T-helper 17 cell (primary cell): ENCODE data around the gene GALNT5. TPM values are rescaled to one million over a fixed set of nuclear protein-coding genes. Genes with fewer than 3 reads are reported as not detected.
"Not testable (repeated sequence)": the region's sequence is repeated elsewhere in the genome, so short reads cannot be mapped to it uniquely, and the experiment has no call there.

Source experiments
- ATAC-seq: fragments of 150-1000 bp; cut with Tn5 transposase; 2 replicates; pipeline ENCODE4 v1.10.0; 2021; ENCODE audit warnings: mild to moderate bottlenecking, moderate library complexity
- DNase-seq, 3 donors: peaks; one replicate each; pipeline versions ENCODE4 v3.0.0 to v3.0.0-alpha.2; 2020 to 2021
- H3K9me3 ChIP-seq: one replicate; pipeline ENCODE4 v1.7.0; 2013; ENCODE audit warnings: low read length, mild to moderate bottlenecking; ENCODE audit not compliant: control insufficient read depth, poor library complexity, severe bottlenecking
- H3K27ac Mint-ChIP-seq: one replicate; pipeline ENCODE4 v1.8.0; 2022; ENCODE audit warnings: mild to moderate bottlenecking, moderate library complexity, mixed read lengths
- H3K27me3 Mint-ChIP-seq: one replicate; pipeline ENCODE4 v1.8.0; 2022; ENCODE audit warnings: mixed read lengths
- H3K36me3 Mint-ChIP-seq: one replicate; pipeline ENCODE4 v1.8.0; 2022; ENCODE audit warnings: low read depth, mixed read lengths
- H3K4me1 Mint-ChIP-seq: one replicate; pipeline ENCODE4 v1.8.0; 2022; ENCODE audit warnings: mild to moderate bottlenecking, mixed read lengths
- H3K4me3 Mint-ChIP-seq: one replicate; pipeline ENCODE4 v1.8.0; 2022; ENCODE audit warnings: mild to moderate bottlenecking, moderate library complexity, mixed read lengths
- total RNA-seq, 4 donors: library from RNA in 2 of 4; stranded (reverse) in 2 of 4; gene quantifications; one replicate each; pipeline ENCODE4 v1.2.3 and lab custom pipeline; 2022 to 2026

GALNT5 gene, protein sequence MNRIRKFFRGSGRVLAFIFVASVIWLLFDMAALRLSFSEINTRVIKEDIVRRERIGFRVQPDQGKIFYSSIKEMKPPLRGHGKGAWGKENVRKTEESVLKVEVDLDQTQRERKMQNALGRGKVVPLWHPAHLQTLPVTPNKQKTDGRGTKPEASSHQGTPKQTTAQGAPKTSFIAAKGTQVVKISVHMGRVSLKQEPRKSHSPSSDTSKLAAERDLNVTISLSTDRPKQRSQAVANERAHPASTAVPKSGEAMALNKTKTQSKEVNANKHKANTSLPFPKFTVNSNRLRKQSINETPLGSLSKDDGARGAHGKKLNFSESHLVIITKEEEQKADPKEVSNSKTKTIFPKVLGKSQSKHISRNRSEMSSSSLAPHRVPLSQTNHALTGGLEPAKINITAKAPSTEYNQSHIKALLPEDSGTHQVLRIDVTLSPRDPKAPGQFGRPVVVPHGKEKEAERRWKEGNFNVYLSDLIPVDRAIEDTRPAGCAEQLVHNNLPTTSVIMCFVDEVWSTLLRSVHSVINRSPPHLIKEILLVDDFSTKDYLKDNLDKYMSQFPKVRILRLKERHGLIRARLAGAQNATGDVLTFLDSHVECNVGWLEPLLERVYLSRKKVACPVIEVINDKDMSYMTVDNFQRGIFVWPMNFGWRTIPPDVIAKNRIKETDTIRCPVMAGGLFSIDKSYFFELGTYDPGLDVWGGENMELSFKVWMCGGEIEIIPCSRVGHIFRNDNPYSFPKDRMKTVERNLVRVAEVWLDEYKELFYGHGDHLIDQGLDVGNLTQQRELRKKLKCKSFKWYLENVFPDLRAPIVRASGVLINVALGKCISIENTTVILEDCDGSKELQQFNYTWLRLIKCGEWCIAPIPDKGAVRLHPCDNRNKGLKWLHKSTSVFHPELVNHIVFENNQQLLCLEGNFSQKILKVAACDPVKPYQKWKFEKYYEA
- total RNA-seq (not detected), total RNA-seq (lab: John Stamatoyannopoulos, UW) (0 reads per million in 2 donors)

DNA sequence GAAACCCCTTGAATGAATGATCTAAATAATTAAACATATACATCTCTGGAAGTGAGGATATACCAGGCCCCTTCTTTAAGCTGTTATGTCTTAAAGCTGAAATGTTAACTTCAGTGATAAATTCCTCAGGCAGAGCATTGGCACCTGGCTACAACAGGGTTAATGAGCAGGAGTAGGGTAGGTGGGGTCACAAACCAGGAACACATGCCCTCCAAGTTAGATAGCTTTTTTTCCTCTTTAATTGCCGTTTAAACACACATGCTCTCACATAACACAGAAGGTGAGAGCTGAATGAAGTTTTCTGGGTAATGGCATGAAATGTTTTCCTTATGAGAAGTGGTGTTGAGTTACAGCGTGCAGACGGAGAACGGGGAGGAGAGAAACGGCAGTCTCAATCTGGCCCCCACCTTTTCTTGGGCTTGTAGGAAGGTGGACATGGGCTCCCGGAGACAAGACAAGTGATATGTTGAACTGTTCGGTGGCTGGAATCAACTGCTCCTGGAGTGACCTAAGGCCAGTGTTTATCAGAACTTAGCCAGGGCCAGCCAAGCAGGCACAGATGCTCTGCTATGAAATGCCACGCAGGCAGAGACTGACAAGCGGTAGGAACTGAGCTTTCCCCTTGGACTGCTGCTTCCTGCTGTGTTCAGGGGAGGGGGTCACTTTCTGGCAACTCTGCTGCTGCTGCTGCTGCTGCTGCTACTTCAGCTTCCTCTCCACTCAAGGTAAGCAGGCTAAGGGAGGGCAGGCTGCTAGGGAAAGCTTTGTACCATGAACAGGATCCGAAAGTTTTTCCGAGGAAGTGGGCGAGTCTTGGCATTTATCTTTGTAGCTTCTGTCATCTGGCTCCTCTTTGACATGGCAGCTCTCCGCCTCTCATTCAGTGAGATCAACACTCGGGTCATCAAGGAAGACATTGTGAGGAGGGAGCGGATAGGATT, at the start of gene GALNT5:
Gene GALNT5, plus strand, starts transcription at position 394 of the 941 bp plus-strand sequence. Its CDS starts 378 bp downstream, at position 772.
- ATAC-seq (no peak), DNase-seq (no peak)
- Mint-ChIP-seq H3K4me3 (no peak within 1 kb of the TSS), H3K27me3 (peaks cover 6% of the 10 kb centered on the region), H3K36me3 (no peaks in the 10 kb centered on the region), H3K4me1 (peaks cover 11% of the 10 kb centered on the region), H3K27ac (no peak within 1 kb of the TSS)
- H3K9me3 ChIP-seq = no peaks in the 10 kb centered on the region

DNA sequence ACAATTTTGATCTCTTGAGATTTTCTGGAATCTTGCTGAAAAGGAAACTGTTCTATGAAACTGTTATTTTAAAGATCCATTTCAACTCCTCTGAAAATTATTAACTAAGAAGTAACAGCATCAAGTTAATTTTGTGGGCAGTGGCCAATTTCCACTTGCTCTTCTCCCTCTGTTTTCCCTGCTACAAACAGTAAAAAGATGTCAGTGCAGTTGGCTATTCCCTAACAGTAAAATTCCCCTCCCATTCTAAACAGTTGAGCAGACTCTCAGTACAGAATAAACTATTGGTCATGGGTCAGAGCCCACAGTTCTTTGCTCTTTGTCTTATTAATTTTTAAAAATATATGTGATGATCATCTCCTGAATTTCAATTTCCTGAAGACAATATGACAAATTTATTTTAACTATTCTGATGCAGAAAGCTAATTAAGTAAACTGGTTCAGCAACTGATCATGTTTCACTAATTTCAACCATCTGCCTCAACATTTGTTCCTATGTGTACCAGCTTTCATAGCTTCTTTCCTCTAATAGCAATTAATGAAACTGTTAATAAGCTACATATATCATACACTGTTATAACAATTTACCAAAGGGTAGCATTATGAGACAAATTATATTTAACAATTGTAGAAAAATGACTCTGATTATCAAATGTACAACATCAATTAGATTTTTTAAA, 41.1 kb upstream of the GALNT5 start:
- no peaks in the 10 kb centered on the region for H3K9me3 ChIP-seq
- DNase-seq (no peak), ATAC-seq (no peak)
- Mint-ChIP-seq H3K4me1 (no peaks in the 10 kb centered on the region), H3K36me3 (no peaks in the 10 kb centered on the region), H3K4me3 (no peak overlapping the region), H3K27ac (no peak overlapping the region), H3K27me3 (peaks cover 34% of the 10 kb centered on the region)

DNA sequence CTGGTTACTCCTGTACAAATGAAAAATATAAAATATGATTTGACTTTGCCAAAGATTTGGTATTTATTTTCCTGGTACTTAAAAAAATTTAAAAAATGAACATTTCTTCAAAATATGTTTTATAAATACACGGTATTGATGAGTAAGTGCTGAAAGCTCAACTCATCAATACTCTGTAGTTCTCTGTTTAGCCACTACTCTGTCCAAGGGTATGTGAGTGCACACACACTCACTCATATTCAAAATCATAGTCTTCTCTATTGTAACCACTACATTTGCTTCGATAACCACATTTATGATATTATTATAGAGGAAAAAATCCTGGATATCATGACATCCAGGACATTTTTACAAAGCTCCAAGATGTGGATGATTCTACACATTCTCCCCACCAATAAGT, 40.1 kb upstream of the GALNT5 start:
- ATAC-seq (no peak), DNase-seq (no peak)
- H3K4me1 Mint-ChIP-seq = no peaks in the 10 kb centered on the region
- H3K4me3 Mint-ChIP-seq = no peak overlapping the region
- no peak overlapping the region for H3K27ac Mint-ChIP-seq
- no peaks in the 10 kb centered on the region for H3K36me3 Mint-ChIP-seq
- peaks cover 43% of the 10 kb centered on the region for H3K27me3 Mint-ChIP-seq
- H3K9me3 ChIP-seq = no peaks in the 10 kb centered on the region

DNA sequence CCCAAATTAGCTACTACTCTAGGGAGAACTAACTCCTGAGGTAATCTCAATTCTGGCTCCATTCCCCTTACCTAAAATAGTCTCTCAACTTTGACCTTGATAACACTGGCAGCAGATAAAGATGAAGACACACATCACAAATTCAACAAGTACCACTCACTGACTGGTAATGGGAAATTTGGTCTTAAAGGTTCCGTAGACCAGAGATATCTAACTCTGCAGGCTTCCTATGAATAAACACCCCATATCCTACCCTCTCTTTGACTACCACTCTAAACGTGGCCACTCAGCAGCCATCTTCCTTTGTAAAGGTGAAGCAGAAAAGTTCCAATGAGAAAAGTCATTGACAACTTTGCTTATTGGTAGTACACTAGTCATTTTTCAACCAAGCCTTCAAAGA, 38.6 kb upstream of the GALNT5 start:
- ATAC-seq = no peak
- no peaks in the 10 kb centered on the region for H3K36me3 Mint-ChIP-seq
- H3K27ac Mint-ChIP-seq = no peak overlapping the region
- no peaks in the 10 kb centered on the region for H3K4me1 Mint-ChIP-seq
- H3K27me3 Mint-ChIP-seq = peaks cover 43% of the 10 kb centered on the region
- no peak for DNase-seq
- H3K4me3 Mint-ChIP-seq = no peak overlapping the region
- no peaks in the 10 kb centered on the region for H3K9me3 ChIP-seq

DNA sequence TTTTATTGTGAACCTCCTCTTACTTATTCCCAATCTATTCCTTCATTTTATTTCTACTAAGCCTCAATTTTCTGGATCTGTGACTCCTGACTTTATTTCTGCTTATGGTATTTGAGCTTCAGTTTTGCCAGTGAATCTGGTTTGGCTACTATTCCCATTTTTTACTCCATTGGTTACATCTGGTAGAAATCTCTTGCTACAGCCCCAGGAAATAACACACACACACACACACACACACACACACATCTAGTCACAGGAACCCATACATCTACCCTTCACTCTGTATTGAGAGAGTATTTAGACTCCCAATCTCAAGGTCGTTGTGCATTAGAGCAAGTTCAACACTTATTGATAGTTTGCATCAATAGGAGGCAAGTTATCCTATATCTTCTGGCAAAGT, 37.0 kb upstream of the GALNT5 start:
- Mint-ChIP-seq H3K4me1 (no peaks in the 10 kb centered on the region), H3K4me3 (no peak overlapping the region), H3K27me3 (peaks cover 43% of the 10 kb centered on the region), H3K36me3 (no peaks in the 10 kb centered on the region), H3K27ac (no peak overlapping the region)
- no peaks in the 10 kb centered on the region for H3K9me3 ChIP-seq
- DNase-seq (no peak), ATAC-seq (no peak)

DNA sequence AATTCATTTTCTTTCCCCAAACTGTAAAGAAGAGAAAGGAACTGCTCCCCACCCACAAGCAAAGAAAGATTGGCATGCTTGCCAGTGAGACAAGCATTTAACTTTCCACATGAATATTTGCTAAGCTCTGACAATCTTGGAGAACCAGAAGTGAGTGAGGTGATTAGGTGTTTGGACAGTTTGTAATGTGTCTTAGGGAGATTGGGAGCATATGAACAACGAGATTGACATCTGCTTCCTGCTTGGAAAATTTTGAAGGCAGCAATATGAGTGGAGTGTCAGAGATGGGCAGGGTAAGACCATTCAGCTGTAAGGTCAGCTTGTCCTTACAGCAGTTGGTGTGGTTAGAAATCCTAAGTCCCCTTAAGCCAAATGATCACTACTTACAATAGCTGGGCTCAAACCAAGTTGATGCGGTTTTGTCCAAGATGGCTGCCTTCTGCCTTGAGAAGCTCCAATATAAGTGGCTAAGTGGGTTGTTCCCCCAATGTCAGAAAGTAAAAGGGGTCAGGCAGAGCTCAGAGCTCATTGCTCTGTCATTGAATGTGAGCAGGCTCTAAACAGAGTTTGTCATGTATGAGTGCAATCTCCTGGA, 36.0 kb upstream of the GALNT5 start:
- DNase-seq = no peak
- H3K9me3 ChIP-seq = no peaks in the 10 kb centered on the region
- no peak overlapping the region for H3K4me3 Mint-ChIP-seq
- no peaks in the 10 kb centered on the region for H3K36me3 Mint-ChIP-seq
- no peak overlapping the region for H3K27ac Mint-ChIP-seq
- no peak for ATAC-seq
- H3K4me1 Mint-ChIP-seq = no peaks in the 10 kb centered on the region
- peaks cover 37% of the 10 kb centered on the region for H3K27me3 Mint-ChIP-seq

DNA sequence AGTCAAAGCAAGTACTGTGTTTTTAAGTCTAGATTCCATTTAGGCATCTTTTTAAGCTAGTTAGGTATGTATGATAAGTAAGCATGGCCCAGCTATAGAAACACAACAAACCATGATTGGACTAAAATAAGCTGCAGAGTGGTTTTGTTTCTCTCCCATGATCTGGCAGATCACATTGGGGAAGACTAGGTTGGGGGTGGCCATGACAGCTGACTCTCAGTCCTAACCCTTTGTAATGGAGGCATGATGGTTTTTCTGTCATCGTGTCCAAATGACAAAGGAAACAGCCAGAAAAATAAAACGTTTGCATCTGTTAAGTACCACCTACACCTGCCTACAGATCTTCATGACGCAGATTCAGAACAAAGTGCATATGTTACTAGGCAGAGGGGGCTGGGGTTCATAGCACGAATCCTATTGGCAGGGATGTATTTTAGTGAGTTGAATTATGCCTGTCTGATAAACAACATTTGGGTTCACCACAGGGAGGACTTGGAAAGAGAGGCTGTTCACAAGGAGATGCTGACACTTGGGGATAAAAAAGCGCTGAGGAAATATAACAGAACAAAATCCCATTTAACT, 33.8 kb upstream of the GALNT5 start:
- ATAC-seq (no peak), DNase-seq (no peak)
- H3K4me3 Mint-ChIP-seq = no peak overlapping the region
- peaks cover 45% of the 10 kb centered on the region for H3K27me3 Mint-ChIP-seq
- no peaks in the 10 kb centered on the region for H3K36me3 Mint-ChIP-seq
- H3K9me3 ChIP-seq = no peaks in the 10 kb centered on the region
- no peaks in the 10 kb centered on the region for H3K4me1 Mint-ChIP-seq
- no peak overlapping the region for H3K27ac Mint-ChIP-seq

DNA sequence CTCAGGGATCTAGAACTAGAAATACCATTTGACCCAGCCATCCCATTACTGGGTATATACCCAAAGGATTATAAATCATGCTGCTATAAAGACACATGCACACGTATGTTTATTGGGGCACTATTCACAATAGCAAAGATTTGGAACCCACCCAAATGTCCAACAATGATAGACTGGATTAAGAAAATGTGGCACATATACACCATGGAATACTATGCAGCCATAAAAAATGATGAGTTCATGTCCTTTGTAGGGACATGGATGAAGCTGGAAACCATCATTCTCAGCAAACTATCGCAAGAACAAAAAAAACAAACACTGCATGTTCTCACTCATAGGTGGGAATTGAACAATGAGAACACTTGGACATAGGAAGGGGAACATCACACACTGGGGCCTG, 33.1 kb upstream of the GALNT5 start:
- H3K27me3 Mint-ChIP-seq = peaks cover 44% of the 10 kb centered on the region
- H3K36me3 Mint-ChIP-seq, H3K9me3 ChIP-seq, H3K4me3 Mint-ChIP-seq, ATAC-seq, H3K4me1 Mint-ChIP-seq, H3K27ac Mint-ChIP-seq, DNase-seq: not testable (repeated sequence)

DNA sequence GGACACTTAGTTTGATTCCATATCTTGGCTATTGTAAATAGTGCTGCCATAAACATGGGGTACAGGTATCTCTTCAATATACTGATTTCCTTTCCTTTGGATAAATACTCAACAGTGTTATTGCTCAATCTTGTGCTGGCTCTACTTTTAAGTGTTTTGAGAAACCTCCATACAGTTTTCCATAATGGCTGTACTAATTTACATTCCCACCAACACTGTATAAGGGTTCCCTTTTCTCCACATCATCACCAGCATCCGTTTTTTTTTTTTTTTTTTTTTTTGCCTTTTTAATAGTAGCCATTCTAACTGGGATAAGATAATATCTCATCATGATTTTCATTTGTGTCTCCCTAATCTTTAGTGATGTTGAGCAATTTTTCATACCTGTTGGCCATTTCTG, 29.9 kb upstream of the GALNT5 start:
- ATAC-seq (no peak), DNase-seq (no peak)
- H3K27ac Mint-ChIP-seq = no peak overlapping the region
- no peak overlapping the region for H3K4me3 Mint-ChIP-seq
- no peaks in the 10 kb centered on the region for H3K36me3 Mint-ChIP-seq
- H3K27me3 Mint-ChIP-seq = peaks cover 34% of the 10 kb centered on the region
- H3K4me1 Mint-ChIP-seq = no peaks in the 10 kb centered on the region
- H3K9me3 ChIP-seq = no peaks in the 10 kb centered on the region

DNA sequence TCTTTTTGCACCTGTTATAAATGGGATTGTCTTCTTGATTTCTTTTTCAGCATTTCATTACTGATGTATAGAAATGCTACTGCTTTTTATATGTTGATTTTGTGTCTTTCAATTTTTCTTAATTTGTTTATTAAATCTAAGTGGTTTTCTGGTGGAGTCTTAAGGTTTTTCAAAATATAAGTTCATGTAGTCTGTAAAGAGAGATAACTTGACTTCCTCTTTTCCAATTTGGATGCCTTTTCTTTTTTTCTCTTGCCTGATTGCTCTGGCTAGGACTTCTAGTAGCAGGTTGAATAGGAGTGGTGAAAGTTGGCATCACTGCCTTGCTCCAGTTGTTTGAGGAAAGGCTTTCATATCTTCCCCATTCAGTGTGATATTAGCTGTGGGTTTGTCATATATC, 28.6 kb upstream of the GALNT5 start:
- H3K4me3 Mint-ChIP-seq = no peak overlapping the region
- H3K27me3 Mint-ChIP-seq = peaks cover 34% of the 10 kb centered on the region
- no peaks in the 10 kb centered on the region for H3K36me3 Mint-ChIP-seq
- DNase-seq (no peak), ATAC-seq (no peak)
- H3K27ac Mint-ChIP-seq = no peak overlapping the region
- H3K9me3 ChIP-seq = no peaks in the 10 kb centered on the region
- H3K4me1 Mint-ChIP-seq = no peaks in the 10 kb centered on the region

DNA sequence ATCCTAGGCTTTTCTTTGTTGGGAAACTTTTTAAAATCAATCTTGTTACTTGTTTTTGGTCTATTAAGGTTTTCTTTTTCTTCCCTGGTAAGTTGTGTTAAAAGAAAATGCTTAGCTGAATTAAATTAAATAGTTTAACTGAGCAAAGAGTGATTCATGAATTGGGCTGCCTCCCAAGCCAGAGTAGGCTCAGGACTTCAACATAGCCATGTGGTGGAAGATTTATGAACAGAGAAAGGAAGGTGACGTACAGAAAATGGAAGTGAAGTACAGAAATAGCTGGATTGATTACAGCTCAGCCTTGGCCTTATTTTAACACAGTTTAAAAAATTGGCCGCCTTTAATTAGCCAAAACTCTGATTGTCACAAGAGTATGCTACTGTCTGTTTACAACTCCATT, 27.9 kb upstream of the GALNT5 start:
- Mint-ChIP-seq H3K27me3 (peaks cover 34% of the 10 kb centered on the region), H3K27ac (no peak overlapping the region), H3K4me3 (no peak overlapping the region), H3K36me3 (no peaks in the 10 kb centered on the region), H3K4me1 (no peaks in the 10 kb centered on the region)
- ATAC-seq (no peak), DNase-seq (no peak)
- no peaks in the 10 kb centered on the region for H3K9me3 ChIP-seq

DNA sequence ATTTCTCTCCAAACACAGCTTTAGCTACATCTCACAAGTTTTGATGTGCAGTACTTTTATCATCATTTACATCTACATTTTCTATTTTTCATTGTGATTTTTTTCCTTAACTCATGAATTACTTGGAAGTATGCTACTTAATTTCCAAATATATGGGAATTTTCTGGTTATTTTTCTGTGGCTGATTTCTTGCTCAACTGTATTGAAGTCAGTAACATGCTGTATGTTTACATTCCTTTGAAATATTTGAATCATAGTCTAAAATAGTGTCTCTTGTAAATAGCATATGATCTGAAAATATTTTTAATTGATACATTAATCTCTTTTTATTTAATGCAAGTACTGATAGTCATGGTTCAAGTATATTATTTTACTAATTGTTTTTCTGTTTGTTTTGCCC, 26.0 kb upstream of the GALNT5 start:
- Mint-ChIP-seq H3K4me1 (no peaks in the 10 kb centered on the region), H3K27me3 (peaks cover 34% of the 10 kb centered on the region), H3K27ac (no peak overlapping the region), H3K36me3 (no peaks in the 10 kb centered on the region), H3K4me3 (no peak overlapping the region)
- H3K9me3 ChIP-seq = no peaks in the 10 kb centered on the region
- no peak for DNase-seq
- no peak for ATAC-seq
